ENCODE measurements around the gene APOC3.
"Not testable (repeated sequence)": the region's sequence is repeated elsewhere in the genome, so short reads cannot be mapped to it uniquely, and the experiment has no call there.

The APOC3 gene

DNA sequence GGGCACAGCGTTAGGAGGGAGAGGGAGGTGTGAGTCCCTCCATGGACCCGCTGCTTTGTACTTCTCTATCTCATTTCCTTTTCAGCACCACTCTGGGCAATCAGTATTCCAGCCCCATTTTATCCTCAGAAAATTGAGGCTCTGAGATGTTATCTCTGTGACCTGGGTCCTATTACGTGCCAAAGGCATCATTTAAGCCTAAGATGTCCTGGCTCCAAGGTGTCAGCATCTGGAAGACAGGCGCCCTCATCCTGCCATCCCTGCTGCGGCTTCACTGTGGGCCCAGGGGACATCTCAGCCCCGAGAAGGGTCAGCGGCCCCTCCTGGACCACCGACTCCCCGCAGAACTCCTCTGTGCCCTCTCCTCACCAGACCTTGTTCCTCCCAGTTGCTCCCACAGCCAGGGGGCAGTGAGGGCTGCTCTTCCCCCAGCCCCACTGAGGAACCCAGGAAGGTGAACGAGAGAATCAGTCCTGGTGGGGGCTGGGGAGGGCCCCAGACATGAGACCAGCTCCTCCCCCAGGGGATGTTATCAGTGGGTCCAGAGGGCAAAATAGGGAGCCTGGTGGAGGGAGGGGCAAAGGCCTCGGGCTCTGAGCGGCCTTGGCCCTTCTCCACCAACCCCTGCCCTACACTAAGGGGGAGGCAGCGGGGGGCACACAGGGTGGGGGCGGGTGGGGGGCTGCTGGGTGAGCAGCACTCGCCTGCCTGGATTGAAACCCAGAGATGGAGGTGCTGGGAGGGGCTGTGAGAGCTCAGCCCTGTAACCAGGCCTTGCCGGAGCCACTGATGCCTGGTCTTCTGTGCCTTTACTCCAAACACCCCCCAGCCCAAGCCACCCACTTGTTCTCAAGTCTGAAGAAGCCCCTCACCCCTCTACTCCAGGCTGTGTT, 829 bp upstream of the APOC3 start:
- no peak for DNase-seq (ENCODE audit: low read depth in 2 of 2, low spot score in 1 of 2)

DNA sequence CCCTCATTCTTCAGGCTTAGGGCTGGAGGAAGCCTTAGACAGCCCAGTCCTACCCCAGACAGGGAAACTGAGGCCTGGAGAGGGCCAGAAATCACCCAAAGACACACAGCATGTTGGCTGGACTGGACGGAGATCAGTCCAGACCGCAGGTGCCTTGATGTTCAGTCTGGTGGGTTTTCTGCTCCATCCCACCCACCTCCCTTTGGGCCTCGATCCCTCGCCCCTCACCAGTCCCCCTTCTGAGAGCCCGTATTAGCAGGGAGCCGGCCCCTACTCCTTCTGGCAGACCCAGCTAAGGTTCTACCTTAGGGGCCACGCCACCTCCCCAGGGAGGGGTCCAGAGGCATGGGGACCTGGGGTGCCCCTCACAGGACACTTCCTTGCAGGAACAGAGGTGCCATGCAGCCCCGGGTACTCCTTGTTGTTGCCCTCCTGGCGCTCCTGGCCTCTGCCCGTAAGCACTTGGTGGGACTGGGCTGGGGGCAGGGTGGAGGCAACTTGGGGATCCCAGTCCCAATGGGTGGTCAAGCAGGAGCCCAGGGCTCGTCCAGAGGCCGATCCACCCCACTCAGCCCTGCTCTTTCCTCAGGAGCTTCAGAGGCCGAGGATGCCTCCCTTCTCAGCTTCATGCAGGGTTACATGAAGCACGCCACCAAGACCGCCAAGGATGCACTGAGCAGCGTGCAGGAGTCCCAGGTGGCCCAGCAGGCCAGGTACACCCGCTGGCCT, 641 bp downstream of the APOC3 start:
- DNase-seq (ENCODE audit: low read depth in 2 of 2, low spot score in 1 of 2), result no peak

DNA sequence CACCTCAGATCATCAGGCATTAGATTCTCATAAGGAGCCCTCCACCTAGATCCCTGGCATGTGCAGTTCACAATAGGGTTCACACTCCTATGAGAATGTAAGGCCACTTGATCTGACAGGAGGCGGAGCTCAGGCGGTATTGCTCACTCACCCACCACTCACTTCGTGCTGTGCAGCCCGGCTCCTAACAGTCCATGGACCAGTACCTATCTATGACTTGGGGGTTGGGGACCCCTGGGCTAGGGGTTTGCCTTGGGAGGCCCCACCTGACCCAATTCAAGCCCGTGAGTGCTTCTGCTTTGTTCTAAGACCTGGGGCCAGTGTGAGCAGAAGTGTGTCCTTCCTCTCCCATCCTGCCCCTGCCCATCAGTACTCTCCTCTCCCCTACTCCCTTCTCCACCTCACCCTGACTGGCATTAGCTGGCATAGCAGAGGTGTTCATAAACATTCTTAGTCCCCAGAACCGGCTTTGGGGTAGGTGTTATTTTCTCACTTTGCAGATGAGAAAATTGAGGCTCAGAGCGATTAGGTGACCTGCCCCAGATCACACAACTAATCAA, 2.2 kb downstream of the APOC3 start:
- DNase-seq (ENCODE audit: low read depth in 2 of 2, low spot score in 1 of 2), result no peak

DNA sequence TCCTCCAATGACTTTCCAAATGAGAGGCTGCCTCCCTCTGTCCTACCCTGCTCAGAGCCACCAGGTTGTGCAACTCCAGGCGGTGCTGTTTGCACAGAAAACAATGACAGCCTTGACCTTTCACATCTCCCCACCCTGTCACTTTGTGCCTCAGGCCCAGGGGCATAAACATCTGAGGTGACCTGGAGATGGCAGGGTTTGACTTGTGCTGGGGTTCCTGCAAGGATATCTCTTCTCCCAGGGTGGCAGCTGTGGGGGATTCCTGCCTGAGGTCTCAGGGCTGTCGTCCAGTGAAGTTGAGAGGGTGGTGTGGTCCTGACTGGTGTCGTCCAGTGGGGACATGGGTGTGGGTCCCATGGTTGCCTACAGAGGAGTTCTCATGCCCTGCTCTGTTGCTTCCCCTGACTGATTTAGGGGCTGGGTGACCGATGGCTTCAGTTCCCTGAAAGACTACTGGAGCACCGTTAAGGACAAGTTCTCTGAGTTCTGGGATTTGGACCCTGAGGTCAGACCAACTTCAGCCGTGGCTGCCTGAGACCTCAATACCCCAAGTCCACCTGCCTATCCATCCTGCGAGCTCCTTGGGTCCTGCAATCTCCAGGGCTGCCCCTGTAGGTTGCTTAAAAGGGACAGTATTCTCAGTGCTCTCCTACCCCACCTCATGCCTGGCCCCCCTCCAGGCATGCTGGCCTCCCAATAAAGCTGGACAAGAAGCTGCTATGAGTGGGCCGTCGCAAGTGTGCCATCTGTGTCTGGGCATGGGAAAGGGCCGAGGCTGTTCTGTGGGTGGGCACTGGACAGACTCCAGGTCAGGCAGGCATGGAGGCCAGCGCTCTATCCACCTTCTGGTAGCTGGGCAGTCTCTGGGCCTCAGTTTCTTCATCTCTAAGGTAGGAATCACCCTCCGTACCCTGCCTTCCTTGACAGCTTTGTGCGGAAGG, 2.9 kb downstream of the APOC3 start:
- no peak for DNase-seq (ENCODE audit: low read depth in 2 of 2, low spot score in 1 of 2)

DNA sequence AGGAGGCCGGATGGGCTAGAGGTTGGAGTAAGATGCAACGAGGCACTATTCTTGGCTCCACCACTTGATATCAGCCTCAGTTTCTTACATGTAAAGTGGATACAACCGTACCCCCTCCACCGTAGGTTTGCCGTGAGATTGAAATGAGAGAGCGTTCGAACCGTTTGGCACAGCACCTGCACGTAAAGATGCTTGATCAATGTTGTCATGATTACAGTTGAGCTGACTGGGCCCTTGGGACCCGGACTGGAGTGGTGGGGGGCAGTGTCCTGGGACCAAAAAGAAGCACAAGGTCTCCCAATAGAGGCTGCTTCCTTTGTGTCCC, 3.7 kb downstream of the APOC3 start:
- DNase-seq (ENCODE audit: low read depth in 2 of 2, low spot score in 1 of 2), result no peak

DNA sequence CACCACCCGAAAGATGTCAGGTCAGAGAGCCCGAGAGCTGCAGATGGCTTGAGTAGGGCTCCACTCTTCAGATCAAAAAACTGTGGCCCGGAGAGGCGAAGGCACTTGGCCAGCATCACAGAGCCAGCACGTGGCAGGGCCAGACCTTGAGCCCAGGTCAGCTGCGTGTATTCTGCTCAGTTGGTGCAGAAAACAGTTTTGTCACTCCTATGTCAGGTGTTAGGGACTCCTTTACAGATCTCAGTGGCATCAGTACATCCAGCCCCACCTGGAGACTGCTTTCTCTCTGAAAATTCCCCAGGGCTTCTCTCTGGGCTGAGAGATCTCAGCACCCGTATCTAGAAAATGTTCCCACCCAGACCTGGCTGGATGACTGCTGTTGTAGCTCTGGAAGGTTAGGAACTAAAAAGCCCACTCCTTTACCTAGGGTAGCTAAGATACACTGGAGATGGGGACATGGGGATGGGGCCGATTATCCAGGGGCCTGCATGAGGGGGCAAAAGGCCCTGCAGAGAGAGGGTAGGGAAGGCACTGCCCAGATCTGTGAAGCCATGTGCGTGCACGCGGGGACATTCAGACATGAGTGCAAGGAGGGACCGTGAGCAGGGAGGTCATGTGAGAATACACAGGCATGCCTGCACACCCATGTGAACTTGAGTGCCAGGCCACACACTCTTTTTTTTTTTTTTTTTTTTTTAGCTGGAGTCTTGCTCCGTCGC, 4.3 kb downstream of the APOC3 start:
- no peak for DNase-seq (ENCODE audit: low read depth in 2 of 2, low spot score in 1 of 2)

DNA sequence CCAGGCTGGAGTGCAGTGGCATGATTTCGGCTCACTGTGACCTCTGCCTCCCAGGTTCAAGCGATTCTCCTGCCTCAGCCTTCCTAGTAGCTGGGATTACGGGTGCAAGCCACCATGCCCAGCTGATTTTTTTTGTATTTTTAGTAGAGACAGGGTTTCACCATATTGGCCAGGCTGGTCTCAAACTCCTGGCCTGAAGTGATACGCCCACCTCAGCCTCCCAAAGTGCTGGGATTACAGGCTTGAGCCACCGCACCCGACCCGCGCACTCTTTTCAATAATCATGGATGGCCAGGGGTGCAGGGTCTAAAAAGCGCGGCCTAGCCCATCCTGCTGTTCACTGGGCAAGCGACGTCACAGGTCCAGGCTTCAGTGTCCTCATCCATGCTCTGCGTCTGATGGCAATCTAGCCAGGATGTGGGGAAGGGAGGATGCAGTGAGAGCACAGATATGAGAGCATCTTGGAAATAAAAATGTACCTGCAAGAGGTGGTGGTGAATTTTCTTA, 4.9 kb downstream of the APOC3 start:
- not testable (repeated sequence) for DNase-seq (ENCODE audit: low read depth in 2 of 2, low spot score in 1 of 2)

DNA sequence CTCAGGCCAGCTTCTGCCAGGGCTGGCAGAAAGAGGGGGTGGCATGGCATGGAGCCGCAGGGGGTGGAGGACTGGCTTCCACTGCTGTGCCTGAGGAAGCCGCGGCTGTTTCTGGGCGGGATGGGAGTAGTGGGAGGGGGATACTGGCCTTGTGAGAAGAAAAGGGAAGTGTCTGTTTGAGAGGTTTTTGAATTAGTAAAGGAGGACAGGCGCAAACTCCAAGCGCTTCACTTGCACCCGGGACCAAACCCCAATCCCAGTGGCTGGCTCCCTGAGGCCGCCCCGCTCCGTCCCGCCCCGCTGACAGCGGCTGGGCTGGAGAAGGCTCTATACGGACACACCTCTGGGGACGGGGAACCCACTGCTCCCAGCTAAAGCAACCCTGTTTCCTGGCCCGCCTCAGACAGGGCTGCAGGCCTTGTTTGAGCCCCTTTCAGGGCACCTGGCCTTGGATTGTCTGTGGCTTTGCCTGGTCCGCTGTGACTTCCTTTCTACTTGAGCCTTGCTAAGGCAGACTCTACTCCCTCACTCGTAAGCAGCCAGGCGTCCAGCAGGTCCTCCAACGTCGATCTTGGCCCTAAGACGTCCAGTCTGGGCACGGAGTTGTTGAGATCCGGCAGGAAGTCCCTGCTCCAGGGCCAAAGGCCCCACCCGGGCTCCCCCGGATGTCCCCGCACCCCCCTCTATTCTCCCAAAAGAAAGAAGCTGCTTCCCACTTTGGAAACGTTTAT, 5.5 kb downstream of the APOC3 start:
- no peak for DNase-seq (ENCODE audit: low read depth in 2 of 2, low spot score in 1 of 2)

DNA sequence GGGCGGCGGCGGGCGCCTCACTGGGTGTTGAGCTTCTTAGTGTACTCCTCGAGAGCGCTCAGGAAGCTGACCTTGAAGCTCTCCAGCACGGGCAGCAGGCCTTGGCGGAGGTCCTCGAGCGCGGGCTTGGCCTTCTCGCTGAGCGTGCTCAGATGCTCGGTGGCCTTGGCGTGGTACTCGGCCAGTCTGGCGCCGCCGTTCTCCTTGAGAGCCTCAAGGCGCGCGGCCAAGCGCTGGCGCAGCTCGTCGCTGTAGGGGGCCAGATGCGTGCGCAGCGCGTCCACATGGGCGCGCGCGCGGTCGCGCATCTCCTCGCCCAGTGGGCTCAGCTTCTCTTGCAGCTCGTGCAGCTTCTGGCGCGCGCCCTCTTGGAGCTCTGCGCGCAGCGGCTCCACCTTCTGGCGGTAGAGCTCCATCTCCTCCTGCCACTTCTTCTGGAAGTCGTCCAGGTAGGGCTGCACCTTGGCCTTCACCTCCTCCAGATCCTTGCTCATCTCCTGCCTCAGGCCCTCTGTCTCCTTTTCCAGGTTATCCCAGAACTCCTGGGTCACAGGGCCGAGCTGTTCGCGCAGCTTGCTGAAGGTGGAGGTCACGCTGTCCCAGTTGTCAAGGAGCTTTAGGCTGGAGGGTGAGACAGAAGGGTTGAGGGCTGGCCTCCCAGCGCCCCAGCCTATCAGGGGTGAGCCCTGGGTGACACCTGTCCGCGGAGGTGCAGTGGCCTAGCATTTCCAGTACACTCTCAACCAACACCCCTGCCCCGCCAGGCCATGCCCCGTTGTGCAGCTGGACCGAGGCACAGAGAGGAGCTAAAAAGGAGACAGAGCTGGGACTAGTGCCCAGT, 6.3 kb downstream of the APOC3 start:
- peak; percentile 35 to 58 for DNase-seq (ENCODE audit: low read depth in 2 of 2, low spot score in 1 of 2)

DNA sequence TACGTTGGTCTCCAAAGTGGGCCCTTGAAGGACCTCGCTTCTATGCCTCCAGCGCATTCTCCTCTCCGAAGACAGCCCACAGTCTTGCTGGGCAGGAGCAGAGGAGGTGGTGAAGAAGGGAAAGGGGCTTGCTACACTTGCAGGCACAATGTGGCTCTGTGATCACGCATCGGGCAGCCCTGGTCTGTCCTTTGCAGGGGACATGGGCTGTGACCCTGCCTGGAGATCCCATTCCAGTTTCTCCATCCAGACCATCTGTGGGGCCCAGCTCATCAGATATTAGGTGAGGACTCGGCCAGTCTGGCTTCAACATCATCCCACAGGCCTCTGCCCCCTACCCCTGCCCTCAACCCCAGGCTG, 6.9 kb downstream of the APOC3 start:
- no peak for DNase-seq (ENCODE audit: low read depth in 2 of 2, low spot score in 1 of 2)

DNA sequence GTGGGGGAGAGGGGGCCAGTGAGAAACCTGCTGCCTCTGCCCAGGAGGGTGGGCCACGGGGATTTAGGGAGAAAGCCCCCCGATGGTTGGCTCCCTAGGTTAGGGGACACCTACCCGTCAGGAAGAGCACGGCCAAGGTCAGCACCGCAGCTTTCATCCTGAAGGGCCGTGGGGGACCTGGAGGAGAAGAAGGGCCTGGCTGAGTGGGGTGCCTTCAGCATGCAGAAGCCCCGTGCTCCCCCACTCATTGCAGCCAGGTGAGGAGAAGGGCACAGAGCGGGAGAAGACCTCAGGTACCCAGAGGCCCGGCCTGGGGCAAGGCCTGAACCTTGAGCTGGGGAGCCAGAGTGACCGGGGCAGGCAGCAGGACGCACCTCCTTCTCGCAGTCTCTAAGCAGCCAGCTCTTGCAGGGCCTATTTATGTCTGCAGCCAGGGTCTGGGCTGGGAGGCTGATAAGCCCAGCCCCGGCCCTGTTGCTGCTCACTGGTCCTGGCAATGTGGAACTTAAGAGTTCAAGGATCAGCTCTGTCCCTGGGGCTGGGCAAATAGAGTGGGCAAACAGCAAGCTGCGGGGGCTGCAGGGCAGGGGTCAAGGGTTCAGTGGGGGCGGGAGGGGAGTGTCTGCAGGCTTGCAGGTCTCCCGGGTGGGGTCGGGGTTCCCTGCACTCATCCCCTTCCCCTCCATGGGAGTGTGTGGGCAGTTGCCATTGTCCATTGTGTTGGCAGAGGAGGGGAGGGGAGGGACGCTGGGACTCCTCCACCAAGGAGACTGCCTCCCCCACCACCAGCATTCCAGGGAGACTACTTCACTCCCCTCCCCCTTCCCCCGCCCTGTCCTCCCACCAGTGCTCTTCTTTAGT, 7.8 kb downstream of the APOC3 start, which contains the start of gene APOA1:
Gene APOA1 (minus strand): TSS at position 392 of the 861 bp plus-strand sequence. CDS start 235 bp downstream, at position 157.
- DNase-seq (ENCODE audit: low read depth in 2 of 2, low spot score in 1 of 2), result no peak

DNA sequence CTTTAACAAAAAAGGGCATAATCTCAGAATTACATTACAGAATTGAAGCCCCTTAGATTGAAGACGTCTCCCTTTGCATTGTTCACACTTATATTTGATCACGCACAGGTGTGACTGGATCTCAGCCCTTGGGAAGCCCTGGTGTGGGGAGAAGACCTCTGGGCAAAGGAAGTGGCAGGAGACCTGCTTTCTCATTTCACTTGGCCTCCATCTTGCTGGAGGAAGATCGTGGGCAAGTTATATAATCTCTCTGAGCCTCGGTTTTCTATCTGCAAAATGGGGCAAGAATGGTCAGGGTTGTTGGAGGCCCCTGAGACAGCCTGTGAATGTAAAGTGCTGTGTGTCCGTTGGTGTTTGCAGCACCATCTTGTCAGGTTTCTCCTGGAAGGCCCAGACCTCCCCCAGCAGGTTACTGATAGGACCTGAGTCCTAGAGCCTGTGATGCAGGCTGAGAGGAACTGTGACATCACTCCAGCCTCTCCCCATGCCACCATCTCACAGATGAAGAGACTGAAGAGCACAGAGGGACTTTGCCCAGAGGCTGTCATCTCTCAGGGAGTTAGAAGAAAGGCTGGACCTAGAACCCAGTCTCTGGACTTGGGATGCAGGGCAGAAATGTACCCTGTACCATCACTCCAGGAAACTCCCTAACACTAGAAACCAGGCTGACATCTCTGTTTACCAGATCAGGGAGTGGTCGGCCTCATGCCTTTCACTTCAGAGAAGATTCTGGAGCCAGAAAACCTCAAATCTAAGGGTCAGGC, 8.8 kb downstream of the APOC3 start:
- no peak for DNase-seq (ENCODE audit: low read depth in 2 of 2, low spot score in 1 of 2)

DNA sequence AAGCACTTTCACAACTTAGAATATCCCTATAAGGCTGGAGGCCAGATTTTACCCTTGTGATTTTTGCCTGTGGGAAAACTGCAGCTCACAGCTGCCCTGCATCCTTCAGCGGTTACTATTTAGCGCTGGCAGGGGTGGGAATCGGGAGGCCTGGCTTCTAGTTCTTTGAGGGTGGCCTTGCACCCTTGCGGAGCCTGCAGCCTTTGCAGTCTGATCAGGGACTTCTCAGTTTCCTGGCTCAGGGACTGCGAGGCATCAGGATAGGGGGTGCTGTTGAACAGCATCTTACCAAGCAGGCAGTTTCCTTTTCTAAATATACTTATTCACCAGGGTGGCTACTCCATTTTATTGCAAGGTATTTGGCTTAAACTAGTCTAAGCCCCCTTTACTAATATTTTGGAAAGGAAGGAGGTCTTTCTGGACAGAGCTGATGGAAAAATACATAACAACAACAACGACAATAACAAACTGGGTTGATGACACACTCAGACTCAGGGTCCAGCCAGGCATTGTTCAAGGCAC, 10.6 kb downstream of the APOC3 start:
- no peak for DNase-seq (ENCODE audit: low read depth in 2 of 2, low spot score in 1 of 2)

DNA sequence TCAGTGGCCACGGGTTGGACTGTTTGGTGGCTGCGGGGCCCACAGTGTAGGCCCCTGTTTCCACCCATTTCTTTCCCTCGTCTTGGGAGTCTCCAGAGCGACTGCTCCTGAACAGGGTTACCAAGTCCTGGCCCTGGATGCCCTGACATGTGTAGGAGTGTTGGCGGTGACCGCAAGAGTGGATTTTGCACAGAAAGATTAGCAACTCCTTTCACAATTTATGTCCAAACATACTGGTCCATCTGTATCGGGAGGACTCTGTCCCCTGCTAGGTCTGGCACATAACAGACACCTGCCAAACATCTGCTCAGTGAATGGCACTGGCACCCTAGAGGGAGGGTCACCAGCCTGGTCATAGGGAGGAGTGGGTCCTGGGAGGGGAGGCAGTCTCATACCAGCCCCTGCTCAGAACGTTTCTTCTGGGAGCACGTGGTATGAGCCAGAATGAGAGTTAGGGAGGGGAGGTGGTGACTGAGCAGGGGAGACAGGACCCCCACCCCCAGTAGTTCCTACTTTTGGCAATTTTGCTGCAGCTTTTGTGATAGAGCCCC, 11.1 kb downstream of the APOC3 start:
- no peak for DNase-seq (ENCODE audit: low read depth in 2 of 2, low spot score in 1 of 2)

DNA sequence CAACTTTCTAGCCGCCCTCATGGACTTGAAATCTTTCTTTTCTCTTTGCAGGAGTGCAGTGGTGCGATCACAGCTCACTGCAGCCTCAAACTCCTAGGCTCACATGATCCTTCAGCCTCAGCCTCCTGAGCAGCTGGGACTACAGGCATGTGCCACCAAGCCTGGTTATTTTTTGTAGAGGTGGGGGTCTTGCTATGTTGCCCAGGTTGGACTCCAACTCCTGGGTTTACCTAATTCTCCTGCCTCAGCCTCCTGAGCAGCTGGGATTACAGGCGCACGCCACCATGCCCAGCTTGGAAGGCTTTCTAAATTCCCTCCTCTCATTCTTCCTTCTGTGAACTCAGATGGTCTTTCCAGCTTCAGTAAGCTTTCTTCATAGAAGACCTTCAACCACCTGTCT, 12.4 kb downstream of the APOC3 start:
- DNase-seq (ENCODE audit: low read depth in 2 of 2, low spot score in 1 of 2), result no peak

DNA sequence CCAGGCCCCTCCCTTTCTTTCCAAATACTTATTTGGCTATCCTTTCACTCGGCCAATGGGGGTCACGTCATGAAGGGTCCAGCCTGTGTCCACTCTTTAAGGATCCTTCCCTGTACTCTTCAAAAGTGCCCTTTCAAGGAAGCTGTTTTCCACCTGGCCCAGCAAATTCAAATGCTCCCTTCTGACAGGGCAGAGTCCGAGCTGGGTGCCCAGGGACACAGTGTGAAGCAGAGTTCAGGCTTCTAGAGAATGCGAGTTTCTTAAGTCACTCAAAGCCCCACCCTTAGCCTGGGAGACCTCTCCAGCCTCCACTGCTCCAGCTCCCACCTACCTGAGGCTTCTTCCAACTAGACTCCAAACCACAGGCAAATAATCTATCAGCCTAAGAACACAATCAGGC, 13.2 kb downstream of the APOC3 start:
- no peak for DNase-seq (ENCODE audit: low read depth in 2 of 2, low spot score in 1 of 2)

DNA sequence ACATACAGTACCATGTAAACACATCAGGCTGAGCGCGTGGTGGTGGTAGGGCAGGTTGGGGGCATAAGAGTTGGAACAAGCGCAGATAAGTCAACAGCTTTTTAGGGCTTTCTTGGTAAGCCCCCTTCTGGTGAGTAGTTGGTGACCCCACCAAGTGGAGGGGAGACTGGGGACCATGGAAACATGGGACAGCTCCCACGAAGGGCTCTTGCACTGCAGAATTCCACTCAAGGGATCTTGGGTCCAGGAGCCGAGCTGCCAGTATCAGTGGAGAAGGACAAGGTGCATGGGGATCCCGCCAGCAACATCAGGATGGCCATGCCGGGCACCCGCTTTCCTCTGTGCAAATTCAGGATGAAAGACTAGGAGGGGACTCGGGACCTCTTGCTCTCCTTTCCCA, 14.0 kb downstream of the APOC3 start:
- DNase-seq (ENCODE audit: low read depth in 2 of 2, low spot score in 1 of 2), result no peak
